AG08396 (cell line): ENCODE data around the gene SLC18A2.
"Not testable (repeated sequence)": the region's sequence is repeated elsewhere in the genome, so short reads cannot be mapped to it uniquely, and the experiment has no call there.

Experiments used
- DNase-seq: peaks from one replicate; pipeline ENCODE4 v3.0.0; 2012; ENCODE audit warnings: low spot score, mixed read lengths

The SLC18A2 gene

DNA sequence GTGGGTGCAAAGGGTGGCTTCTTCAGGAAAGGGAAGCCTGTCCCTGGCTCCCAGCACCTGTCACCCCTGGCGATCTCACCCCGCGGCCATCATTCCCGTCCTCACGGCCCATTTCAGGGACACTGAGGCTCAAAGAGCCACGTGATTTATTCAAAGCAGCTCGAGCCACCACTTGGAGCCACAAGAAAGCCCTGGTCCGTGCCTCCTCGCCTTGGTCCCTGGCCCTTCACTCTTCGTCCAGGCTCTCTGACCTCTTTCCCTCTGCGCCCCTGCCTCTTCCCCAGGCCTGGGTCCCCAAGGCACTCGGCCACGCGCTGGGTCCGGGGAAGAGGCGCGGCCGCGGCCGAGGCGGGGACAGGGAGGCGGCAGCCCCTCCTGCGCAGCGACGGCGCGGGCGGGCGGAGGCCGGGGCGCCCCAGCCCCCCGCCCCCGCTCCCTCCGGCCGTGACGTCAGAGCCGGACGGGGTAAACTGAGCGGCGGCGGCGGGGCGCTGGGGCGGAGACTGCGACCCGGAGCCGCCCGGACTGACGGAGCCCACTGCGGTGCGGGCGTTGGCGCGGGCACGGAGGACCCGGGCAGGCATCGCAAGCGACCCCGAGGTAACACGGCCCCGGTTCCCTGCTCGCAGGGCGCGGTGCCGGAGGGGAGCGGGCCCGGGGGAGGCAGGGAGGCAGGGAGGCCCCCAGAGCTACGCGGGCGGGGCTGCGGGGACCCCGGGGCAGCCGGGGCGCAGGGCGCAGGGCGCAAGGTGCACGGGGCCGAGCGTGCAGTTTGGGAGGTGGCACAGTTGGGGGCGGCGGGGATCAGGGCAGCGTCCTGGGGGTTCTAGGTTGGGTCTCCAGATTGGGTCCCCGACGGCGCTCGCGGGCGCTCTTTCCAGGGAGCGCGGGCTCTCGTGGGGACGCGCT is at the start of gene SLC18A2:
Gene SLC18A2, plus strand, starts transcription at position 494 of the 909 bp plus-strand sequence. CDS start 580 bp downstream, outside the sequence.
- DNase-seq, result no peak

DNA sequence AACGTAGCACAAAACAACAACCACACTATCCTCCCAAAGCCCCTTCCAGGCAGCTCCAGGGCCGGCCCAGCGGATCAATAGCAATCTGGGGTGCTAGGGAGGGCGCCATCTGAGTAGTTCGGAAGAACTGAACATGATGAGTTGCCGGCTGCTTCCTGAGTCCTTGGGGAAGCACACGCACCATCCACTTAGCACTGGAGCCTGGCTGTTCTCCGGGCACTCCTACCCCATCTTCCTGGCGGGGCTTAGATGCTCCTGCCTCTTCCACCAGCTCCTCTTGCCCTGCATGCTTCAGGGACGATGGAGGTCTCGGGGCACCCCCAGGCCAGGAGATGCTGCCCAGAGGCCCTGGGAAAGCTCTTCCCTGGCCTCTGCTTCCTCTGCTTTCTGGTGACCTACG is 43.7 kb upstream of the SLC18A2 start, which contains the start of gene KCNK18:
Gene KCNK18, plus strand, starts transcription at position 301 of the 400 bp plus-strand sequence. Its CDS starts 0 bp downstream, at position 301.
- no peak for DNase-seq

DNA sequence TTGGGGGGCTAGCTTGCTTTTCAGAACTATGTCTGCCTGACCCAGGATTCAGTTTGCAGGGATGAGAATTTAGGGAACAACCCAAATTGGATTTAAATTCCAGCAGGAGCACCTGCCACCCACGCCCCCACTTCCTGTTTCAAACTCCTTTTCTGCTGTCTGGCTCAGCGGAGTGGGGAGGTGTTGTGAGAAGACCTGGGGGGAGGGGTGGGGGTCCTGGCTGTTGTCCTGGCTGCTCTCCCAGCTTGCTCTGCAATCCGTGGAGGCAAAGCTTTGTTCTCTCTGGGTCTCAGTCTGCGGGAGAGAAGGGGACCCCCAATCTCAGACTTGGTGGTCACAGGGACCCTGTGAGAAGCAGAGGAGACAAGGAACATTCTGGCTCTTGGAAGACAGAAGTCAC is 42.8 kb upstream of the SLC18A2 start:
- DNase-seq, result no peak

DNA sequence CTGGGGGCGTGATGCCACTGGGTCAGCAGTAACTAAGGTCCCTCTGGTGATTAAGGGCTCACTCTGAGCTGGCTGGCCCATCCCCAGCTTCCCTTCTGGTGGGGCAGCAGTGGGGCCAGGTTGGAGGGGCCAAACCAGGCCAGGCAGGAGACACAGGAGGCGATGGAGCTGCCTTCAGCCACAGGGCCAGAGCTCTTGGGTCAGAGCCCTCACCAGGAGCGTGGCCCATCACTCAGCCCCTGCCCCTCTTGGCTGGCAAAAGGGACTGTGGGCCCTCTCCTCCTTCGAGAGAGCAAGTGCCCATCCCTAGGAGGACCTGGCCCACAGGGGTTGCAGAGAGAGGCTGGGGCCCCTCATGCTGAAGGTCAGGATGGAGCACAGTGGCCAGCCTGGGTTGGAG is 39.1 kb upstream of the SLC18A2 start:
- no peak for DNase-seq

DNA sequence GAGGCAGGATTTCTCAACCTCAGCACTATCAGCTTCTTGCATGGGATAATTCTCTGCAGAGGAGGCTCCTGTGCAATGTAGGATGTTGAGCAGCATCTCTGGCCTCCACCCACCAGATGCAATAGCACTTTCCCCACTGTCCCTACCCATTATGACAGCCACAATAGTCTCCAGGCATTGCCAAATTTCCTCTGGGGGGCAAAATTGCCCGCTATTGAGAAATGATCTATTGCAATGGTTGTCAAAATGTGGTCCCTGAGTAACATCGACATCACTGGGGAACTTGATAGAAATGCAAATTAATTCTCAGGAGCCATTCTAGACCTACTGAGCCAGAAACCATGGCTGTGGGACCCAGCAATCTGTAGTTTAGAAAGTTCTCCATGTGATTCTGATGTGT is 36.6 kb upstream of the SLC18A2 start:
- DNase-seq, result no peak

DNA sequence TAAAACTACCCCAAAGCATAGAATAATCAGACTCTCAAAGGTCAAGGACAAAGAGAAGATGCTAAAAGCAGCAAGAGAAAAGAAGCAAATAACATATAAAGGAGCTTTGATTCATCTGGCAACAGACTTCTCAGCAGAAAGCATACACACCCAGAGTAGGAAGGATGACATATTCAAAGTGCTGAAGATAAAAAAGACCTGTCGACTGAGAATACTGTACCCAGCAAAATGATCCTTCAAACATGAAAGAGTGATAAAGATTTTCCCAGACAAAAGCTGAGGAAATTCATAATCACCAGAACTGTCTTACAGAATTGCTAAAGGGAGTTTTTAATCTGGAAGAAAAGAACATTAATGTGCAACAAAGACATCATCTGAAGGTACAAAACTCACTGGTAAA is 28.7 kb upstream of the SLC18A2 start:
- DNase-seq, result no peak

DNA sequence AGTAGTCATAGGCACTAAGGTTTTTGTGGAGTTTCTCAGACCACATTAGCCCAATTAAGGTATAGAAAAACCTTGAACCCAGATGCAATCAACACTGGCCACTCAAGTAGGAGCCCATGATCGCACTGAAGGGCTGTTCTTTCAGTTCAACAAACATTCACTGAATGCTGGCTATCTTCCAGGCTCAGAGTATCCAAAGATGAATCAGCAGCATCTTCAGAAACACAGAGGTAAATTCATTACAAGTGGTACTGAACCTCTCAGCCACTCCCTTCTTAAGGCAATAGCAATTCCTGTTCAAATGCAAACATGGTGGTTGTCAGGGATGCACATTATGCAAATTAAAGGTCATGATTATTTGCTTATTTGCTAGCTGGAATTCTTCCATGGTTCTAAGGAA is 26.5 kb upstream of the SLC18A2 start:
- no peak for DNase-seq

DNA sequence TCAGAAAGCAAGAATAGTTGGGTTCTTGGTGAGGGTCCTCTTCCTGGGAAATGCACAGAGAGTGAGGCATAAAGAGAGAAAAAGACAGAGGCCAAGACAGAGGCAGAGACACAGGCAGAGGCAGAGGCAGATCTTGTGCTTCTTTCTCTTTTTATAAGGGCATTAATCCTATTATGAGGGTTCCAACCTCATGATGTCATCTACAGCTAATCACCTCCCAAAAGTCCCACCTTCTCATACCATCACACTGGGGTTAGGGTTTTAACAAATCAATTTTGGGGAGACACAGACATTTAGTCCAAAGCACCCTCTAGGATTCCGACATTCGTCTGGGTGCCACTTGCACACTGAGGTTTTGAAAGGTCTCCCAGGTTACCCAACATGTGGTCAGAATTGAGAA is 25.8 kb upstream of the SLC18A2 start:
- no peak for DNase-seq

DNA sequence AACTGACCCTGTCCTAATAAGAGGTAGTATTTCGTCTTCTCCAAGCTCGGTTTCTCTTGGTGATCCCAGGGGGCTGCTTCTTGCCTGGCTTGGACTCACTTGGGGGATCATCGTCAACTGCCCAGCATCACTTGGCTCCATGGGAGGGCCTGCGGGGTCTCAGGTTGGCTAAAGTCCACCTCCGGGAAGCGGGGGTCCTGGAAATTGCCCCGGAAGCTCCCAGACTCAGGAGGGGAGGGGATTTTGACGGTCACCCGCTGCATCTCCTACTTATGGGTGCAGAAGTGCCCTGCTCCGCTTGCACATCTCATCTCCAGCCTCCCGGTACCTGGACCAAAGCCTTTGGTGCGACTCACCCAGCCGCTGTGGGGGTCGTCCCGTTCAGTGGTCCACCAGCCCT is 24.9 kb upstream of the SLC18A2 start:
- DNase-seq, result no peak

DNA sequence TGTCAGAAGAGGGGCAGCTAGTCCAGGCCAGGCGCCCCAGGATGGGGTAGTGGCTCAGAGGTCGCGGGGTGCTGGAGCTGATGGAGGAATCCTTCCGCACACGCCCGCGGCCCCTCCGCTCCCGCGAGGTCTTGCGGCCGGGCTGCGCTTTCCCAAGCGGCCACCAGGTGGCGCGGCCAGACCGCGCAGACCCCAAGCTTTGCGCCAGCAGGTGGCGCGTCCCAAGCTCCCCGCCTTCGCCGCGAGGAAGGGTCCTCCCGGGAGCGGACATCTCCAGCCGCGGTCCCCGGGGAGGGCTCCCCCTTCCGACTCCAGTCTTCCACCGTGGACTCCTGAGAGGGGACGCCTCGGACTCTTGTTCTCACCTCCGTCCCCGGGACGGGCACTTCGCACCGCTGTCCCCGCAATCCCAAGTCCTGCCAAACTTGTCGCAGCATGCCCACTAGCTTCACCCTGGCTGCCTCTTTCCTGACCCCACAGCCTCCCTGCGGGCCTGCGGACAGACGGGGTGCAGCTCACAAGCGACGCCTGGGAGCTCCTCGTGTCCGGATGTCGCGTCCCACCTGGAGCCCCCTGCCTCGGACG is 24.2 kb upstream of the SLC18A2 start:
- peak; percentile 92 for DNase-seq

DNA sequence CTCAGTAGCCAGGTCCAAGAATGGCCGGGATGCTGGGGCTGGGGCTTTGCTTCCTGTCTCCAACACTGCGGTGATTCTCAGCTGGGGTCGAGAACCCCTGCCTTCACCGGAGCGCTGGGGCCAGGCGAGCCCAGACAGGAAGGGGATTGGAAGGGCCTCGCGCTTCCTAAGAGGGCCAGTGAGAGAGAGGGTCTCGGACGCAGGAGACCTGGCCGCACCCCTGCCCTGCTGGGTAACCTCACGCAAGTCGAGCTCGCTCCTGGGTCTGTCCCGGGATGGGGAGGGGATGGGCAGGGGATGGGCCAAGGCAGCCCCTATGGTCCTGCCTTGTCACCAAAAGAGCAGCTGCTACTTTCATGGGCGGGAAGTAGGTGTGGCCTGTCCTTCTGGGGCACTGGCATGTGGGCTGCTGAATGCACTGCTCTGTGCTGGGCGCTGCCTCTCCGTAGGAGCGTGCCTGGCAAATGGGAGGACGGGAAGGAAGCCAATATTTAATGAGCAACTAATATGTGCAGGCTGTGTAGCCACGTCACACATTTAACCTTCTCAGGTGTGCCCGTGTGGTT is 23.6 kb upstream of the SLC18A2 start:
- peak; percentile 37 for DNase-seq

DNA sequence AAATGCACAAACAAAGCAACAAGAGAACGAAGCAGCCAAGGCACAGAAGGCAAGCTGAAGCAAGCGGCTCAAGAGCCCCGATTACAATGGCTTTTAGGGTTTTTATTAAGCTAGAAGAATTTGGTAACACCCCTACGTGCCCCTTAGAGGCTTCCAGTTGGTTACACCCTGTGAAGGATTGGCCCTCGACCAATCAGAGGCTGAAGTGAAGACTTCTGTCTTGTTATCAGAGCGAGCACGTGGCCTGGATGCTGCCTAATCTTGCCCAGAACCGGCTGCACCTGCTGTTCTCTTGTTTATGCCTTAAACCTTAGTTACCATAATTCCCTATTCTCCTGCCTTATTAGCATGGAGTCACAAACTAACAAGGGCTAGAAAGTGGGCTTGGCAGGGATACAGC is 22.3 kb upstream of the SLC18A2 start:
- no peak for DNase-seq

DNA sequence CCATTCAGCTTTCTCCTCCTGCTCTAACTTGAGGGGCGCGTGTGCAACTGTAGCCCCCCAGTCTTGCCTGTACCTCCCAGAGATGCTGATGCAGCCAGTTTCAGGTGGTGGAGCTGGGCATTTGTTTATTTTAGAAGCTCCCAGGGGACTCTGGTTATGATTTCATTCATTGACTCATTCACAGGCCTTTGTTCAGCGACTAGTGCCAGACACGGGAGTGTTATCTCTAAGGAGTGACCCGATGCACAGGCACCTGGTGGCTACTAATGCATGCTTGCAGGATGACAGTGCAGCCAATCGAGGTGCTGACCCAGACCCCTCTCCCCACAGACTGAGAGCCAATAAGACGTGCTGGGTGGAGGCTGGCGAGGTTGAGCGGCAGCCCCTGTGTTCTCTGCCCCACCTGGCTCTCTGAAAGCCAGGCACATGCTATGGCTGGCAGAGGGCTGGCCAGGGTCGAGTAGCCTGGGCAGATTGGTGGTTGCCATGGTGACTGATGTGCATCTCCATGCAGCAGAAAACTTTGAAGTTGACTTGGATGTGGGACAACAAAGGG is 19.7 kb upstream of the SLC18A2 start:
- no peak for DNase-seq

DNA sequence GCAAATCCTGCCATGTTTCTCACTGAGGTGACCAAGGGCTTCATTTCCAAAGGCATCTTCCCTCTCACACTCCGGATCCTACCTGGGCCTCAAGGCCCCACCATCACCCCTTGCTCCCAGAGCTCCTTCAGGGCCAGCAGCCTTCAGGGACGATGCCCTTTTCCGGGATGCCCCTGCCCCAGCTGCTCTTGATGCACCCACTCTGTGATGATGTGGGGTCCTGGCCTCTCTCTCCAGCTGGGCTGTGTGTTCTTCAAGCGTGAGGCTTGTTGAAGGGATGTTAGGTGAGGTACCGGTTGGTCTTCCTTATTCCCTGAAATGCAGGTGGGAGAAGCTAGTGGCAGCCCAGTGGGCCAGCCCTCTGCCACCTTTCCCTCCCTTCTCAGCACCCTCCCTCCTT is 18.4 kb upstream of the SLC18A2 start:
- no peak for DNase-seq

DNA sequence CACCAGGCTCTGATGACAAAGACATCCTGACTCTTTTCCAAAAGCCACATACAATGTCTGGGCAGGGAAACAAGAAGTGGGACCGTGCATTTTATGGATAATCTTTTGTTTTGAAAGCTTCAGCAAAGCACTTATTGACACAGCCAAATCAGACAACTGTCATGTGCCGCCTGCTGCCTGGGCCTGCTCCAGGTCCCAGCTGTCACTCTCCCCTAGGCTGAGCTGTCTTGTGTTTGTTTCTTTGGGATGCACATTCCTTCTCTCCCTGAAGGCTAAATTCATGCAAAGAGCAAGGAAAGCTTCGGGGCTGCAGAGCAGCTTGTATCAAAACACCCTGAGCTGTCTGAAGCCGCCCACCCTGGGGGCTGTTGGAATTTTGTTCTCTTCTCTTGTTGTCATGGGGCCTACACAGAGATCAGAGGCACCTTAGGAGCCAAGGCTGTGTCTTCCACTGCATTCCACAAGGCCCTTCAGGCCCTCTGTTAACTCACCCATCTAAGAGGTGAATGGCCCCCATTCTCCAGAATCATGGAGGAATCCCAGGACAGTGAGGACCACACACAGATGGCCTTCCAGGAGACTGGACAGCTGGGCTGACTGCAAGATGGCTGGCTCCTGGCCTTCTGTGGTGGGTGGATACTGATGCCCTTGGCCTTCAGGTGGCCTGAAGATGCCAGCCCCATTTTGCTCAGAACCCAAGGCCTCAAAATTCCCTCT is 17.8 kb upstream of the SLC18A2 start:
- no peak for DNase-seq

DNA sequence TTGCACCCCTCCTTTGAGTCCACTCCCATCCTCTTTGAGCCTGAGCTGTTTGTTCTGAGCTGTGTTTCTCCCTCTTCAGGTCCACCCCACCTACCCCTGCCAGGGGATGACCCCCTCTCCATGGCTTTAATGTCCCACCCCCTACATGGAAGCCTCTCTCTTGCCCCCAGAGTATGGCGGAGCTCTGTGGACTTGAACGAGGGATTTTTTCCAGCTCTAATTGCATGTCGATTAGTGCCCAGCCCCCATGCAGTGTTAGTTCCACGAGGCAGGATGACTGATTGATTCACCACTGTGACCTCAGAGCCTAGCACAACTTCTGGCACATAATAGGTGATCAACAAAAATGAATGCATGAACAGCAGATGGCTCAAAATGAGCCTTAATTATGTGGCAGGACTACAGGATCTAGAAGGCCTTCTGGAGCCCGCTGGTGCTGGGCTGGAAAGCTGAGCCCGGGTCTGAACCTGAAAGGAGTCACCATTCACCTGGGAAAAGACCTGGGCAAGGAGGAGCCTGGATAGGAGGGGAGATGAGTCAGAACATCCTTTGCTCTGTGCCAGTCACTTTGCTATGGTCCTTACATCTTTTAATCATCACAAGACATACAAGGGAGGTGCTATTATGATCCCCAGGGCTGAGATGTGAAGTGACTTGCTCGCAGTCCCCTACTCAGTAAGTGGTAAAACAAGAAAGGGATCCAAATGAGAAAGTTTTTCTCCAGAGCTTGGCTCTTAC is 17.1 kb upstream of the SLC18A2 start:
- DNase-seq, result no peak

DNA sequence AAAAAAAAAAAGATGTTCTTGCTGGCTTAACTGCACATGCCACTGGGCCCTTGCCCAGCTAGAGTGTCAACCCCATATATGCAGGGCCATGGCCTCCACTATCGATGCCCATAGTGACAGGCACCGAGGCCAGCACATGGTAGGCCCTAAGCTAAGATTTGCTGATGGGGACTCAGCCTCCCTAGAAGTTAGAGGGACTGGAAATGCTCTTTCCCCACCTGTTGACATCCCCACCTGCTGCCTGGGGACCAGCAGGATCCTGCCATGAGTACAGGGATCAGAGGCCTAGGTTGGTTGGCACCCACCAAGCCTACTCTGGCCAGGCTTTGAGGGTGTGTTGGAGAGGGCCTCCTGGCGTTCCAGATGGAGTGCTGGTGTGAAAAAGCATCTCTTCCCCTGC is 16.0 kb upstream of the SLC18A2 start:
- no peak for DNase-seq

DNA sequence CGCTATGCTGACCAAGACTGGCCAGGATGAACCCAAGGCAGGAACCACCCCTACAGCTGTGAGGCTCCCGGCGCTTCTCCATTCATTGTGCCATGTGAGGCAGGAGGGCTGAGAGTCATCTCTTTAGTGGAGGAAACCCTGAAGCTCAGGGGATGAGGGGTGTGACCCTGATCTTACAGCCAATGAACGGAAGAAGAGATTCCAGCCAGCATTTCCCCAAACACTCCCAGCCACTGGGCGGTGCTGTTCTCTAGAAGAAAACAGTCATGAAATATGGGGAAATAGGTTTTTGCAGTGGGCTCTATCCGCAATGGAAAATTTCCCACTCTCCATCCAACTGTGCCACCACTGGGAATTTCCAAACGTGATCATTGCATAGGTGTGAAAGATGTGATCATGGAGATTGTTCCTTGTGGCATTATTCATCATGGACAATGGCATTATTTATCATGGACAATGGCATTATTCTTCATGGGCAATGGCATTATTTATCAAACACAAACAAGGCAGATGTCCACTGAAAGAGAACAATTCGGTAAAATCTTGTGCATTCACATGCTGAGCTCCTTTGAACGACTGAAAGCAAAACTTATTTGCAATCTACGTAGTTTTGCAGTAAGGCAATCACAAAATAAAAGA is 14.0 kb upstream of the SLC18A2 start:
- peak; percentile 51 for DNase-seq

DNA sequence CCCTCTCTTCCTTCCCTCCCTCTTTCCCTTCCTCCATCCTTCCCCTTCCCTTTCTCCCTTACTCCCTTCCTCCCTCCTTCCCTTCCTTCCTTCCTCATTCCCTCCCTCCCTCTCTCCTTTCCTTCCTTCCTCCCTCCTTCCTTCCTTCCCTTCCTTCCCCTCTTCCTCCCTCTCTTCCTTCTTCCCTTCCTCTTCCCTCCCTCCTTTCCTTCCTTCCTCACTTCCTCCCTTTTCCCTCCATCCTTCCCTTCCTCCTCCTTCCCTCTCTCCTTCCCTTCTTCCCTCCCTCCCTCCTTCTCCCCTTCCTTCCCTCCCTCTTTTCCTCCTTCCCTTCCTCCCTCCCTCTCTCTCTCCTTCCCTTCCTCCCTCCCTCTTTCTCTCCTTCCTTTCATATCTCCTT is 12.7 kb upstream of the SLC18A2 start:
- DNase-seq, result no peak

DNA sequence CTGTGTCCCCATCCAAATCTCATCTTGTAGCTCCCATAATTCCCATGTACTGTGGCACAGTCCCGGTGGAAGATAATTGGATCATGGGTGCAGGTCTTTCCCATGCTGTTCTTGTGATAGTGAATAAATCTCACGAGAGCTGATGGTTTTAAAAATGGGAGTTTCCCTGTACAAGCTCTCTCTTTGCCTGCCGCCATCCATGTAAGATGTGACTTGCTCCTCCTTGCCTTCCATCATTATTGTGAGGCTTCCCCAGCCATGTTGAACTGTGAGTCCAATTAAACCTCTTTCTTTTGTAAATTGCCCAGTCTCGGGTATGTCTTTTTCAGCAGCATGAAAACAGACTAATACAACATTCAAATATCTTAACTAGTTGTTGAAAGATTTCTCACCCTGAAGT is 10.8 kb upstream of the SLC18A2 start:
- not testable (repeated sequence) for DNase-seq

DNA sequence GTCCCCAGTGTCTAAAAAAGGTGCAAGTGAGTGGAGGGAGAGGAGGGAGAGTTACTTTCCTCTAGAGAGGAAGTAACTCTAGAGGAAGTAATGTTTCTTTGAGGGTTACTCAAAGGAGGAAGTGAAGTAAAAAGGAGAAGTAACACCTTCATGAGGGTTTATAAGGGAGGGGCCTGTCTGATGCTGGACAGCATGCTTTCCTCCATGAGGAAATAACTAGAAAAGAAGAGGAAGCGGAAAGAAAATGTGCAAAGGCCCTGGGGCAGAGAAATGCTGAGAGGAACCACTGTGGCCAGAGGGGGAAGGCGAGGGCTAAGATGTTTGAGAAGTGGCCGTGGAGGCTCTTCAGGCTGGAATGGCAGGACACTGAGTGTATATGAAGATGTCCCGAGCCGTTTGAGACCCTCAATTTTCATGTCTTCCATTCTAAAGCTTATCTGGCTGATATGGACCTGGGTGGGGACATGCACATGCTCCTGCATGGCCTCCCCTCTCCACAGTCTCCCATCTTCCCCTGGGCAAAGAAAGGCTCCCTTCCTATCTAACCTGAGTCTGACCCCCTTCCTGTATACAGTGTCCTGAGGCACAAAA is 3.4 kb upstream of the SLC18A2 start:
- no peak for DNase-seq
